Nephron progenitor cell (in vitro differentiated cells): Measurements from ENCODE around the gene ATP1A2.
A peak's percentile ranks its signal among the peaks of the same experiment; 100 is the strongest.

ENCODE experiments used
- DNase-seq: peaks from one replicate; pipeline ENCODE4 v3.0.0; 2021
- H3K27ac Mint-ChIP-seq: 2 replicates; pipeline ENCODE4 v1.8.0; 2021; ENCODE audit warnings: mild to moderate bottlenecking, moderate library complexity, mixed read lengths
- H3K27me3 Mint-ChIP-seq: 2 replicates; pipeline ENCODE4 v1.8.0; 2021; ENCODE audit warnings: mild to moderate bottlenecking, low read depth, mixed read lengths; ENCODE audit not compliant: poor library complexity
- H3K36me3 Mint-ChIP-seq: 2 replicates; pipeline ENCODE4 v1.8.0; 2021; ENCODE audit warnings: low read depth, mixed read lengths
- H3K4me1 Mint-ChIP-seq: 2 replicates; pipeline ENCODE4 v1.8.0; 2021; ENCODE audit warnings: mixed read lengths
- H3K4me3 Mint-ChIP-seq: 2 replicates; pipeline ENCODE4 v1.8.0; 2021; ENCODE audit warnings: mild to moderate bottlenecking, moderate library complexity, mixed read lengths
- H3K9me3 Mint-ChIP-seq: 2 replicates; pipeline ENCODE4 v1.8.0; 2021; ENCODE audit warnings: mild to moderate bottlenecking, moderate library complexity, mixed read lengths
- TF ChIP-seq, protein P1 (sequence below): fragments of 200-600 bp; sonication (generic); IDR thresholded peaks from 2 replicates; pipeline ENCODE4 v1.5.0; 2021; ENCODE audit warnings: antibody characterized with exemption

The ATP1A2 gene

DNA sequence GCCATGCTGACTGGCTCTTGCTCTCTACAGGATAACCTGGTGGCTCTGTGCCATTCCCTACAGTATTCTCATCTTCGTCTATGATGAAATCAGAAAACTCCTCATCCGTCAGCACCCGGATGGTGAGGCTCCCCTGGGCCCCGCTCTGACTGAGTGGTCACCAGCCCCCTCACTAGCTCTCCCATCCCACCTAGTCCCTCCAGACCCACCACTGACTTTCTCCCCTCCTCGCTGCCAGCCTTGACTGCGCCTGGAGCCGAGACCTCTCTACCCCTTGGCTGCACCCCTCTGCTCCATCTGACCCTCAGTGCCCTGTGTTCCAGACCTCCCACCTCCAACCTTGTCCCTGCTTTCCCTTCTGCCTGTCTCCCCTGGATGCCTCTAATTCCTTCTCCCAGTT is 70.7 kb downstream of the ATP1A2 start:
- H3K4me3 Mint-ChIP-seq = no peak overlapping the region
- H3K36me3 Mint-ChIP-seq = no peaks in the 10 kb centered on the region
- H3K27me3 Mint-ChIP-seq = peaks cover 4% of the 10 kb centered on the region
- no peaks in the 10 kb centered on the region for H3K9me3 Mint-ChIP-seq
- TF ChIP-seq, protein P1, sequence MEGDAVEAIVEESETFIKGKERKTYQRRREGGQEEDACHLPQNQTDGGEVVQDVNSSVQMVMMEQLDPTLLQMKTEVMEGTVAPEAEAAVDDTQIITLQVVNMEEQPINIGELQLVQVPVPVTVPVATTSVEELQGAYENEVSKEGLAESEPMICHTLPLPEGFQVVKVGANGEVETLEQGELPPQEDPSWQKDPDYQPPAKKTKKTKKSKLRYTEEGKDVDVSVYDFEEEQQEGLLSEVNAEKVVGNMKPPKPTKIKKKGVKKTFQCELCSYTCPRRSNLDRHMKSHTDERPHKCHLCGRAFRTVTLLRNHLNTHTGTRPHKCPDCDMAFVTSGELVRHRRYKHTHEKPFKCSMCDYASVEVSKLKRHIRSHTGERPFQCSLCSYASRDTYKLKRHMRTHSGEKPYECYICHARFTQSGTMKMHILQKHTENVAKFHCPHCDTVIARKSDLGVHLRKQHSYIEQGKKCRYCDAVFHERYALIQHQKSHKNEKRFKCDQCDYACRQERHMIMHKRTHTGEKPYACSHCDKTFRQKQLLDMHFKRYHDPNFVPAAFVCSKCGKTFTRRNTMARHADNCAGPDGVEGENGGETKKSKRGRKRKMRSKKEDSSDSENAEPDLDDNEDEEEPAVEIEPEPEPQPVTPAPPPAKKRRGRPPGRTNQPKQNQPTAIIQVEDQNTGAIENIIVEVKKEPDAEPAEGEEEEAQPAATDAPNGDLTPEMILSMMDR = no peak
- DNase-seq = no peak
- H3K27ac Mint-ChIP-seq = no peak overlapping the region
- H3K4me1 Mint-ChIP-seq = peaks cover 43% of the 10 kb centered on the region

DNA sequence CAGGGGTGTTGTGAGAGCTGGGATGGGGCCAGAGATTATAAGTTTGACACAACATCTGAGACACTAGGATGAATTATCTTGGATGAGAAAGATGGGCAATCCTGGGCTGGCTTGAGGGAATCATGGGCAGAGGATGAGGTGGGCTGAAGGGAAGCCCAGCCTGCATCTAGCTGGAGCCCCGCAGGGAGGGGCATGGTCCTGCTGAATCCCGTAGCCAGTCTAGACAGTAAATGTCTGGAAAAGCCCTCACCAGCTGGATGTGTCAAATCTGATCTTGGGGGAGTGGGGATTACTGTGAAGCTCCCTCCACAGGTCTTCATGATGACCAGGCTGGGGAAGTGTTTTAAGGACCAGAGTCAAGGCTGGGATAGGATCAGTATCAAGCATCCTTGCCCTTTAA is 71.2 kb downstream of the ATP1A2 start:
- peaks cover 43% of the 10 kb centered on the region for H3K4me1 Mint-ChIP-seq
- H3K27me3 Mint-ChIP-seq = peaks cover 7% of the 10 kb centered on the region
- TF ChIP-seq, protein P1 = no peak
- no peaks in the 10 kb centered on the region for H3K36me3 Mint-ChIP-seq
- H3K4me3 Mint-ChIP-seq = no peak overlapping the region
- no peak overlapping the region for H3K27ac Mint-ChIP-seq
- no peak for DNase-seq
- H3K9me3 Mint-ChIP-seq = no peaks in the 10 kb centered on the region

- Mint-ChIP-seq H3K27ac (no peak overlapping the region), H3K4me1 (peaks cover 43% of the 10 kb centered on the region), H3K9me3 (no peaks in the 10 kb centered on the region), H3K27me3 (peaks cover 7% of the 10 kb centered on the region), H3K36me3 (no peaks in the 10 kb centered on the region), H3K4me3 (no peak overlapping the region)
- TF ChIP-seq, protein P1 = no peak
- DNase-seq = no peak
Measured at GRCh38 chr1:160187407-160187806, 71.8 kb downstream of the ATP1A2 start.

GRCh38 chr1:160188341-160188740 is 72.8 kb downstream of the ATP1A2 start:
- DNase-seq = no peak

GRCh38 chr1:160189649-160190625 is 74.4 kb downstream of the ATP1A2 start, which contains the start of gene CASQ1:
Gene CASQ1, plus strand, starts transcription at chr1:160190575. Its CDS starts 177 bp downstream, at chr1:160190752.
- peaks cover 7% of the 10 kb centered on the region for H3K27me3 Mint-ChIP-seq
- DNase-seq = no peak
- H3K9me3 Mint-ChIP-seq = no peaks in the 10 kb centered on the region
- peaks cover 43% of the 10 kb centered on the region for H3K4me1 Mint-ChIP-seq
- H3K36me3 Mint-ChIP-seq = no peaks in the 10 kb centered on the region
- H3K27ac Mint-ChIP-seq = no peak within 1 kb of the TSS
- no peak within 1 kb of the TSS for H3K4me3 Mint-ChIP-seq
- TF ChIP-seq, protein P1 = no peak

More at GRCh38 chr1:160188341-160188740, 72.8 kb downstream of the ATP1A2 start:
- Mint-ChIP-seq H3K4me1 (peaks cover 43% of the 10 kb centered on the region), H3K9me3 (no peaks in the 10 kb centered on the region), H3K27me3 (peaks cover 7% of the 10 kb centered on the region), H3K4me3 (peak overlapping the region; percentile 1), H3K36me3 (no peaks in the 10 kb centered on the region), H3K27ac (no peak overlapping the region)
- TF ChIP-seq, protein P1 = no peak
